Activated CD8-positive, alpha-beta T cell treated with anti-CD3 and anti-CD28 coated beads, Interleukin-2, amount 10 ng/mL, durations not matched to agents 7 days and 5 days (primary cell): Measurements from ENCODE around the gene FKBP4. TPM values are rescaled to one million over a fixed set of nuclear protein-coding genes. Genes with fewer than 3 reads are reported as not detected.

ENCODE experiments used
- ATAC-seq: fragments of 150-1000 bp; cut with Tn5 transposase; one replicate; pipeline ENCODE4 v1.10.0; 2021; ENCODE audit warnings: moderate library complexity
- CTCF ChIA-PET: fragments of 350-600 bp; sonication (Branson Sonifier 250); formaldehyde crosslinking; loops from one replicate; lab custom pipeline; 2021; ENCODE audit warnings: antibody characterized with exemption; lab: Charles Lee
- POLR2A ChIA-PET: fragments of 350-600 bp; sonication (Branson Sonifier 250); formaldehyde crosslinking; loops from one replicate; lab custom pipeline; 2021; ENCODE audit warnings: antibody characterized with exemption; lab: Charles Lee
- DNase-seq: peaks from one replicate; pipeline ENCODE4 v3.0.0-alpha.2; 2020
- H3K27ac Mint-ChIP-seq: one replicate; pipeline ENCODE4 v1.8.0; 2021; ENCODE audit warnings: mild to moderate bottlenecking, mixed read lengths
- H3K27me3 Mint-ChIP-seq: one replicate; pipeline ENCODE4 v1.8.0; 2021; ENCODE audit warnings: low read depth, mixed read lengths
- H3K36me3 Mint-ChIP-seq: one replicate; pipeline ENCODE4 v1.8.0; 2021; ENCODE audit warnings: low read depth, mixed read lengths
- H3K4me1 Mint-ChIP-seq: one replicate; pipeline ENCODE4 v1.8.0; 2021; ENCODE audit warnings: low read depth, mixed read lengths
- H3K4me3 Mint-ChIP-seq: one replicate; pipeline ENCODE4 v1.8.0; 2021; ENCODE audit warnings: mild to moderate bottlenecking, mixed read lengths
- H3K9me3 Mint-ChIP-seq: one replicate; pipeline ENCODE4 v1.8.0; 2022; ENCODE audit warnings: mixed read lengths; ENCODE audit not compliant: insufficient read depth
- total RNA-seq, 2 experiments: library from RNA; stranded (reverse); gene quantifications; one replicate each; pipeline ENCODE4 v1.2.3, GENCODE V29; 2021

The FKBP4 gene, protein sequence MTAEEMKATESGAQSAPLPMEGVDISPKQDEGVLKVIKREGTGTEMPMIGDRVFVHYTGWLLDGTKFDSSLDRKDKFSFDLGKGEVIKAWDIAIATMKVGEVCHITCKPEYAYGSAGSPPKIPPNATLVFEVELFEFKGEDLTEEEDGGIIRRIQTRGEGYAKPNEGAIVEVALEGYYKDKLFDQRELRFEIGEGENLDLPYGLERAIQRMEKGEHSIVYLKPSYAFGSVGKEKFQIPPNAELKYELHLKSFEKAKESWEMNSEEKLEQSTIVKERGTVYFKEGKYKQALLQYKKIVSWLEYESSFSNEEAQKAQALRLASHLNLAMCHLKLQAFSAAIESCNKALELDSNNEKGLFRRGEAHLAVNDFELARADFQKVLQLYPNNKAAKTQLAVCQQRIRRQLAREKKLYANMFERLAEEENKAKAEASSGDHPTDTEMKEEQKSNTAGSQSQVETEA
- total RNA-seq = 100 to 1,000 TPM in 1 of 2 experiments, 10 to 100 TPM in 1; 91.5 to 102 TPM

GRCh38 chr12:2794736-2795289 lies at the start of gene FKBP4:
Gene FKBP4, plus strand, starts transcription at chr12:2794970. Its CDS starts 170 bp downstream, at chr12:2795140.
- H3K36me3 Mint-ChIP-seq = peaks cover 36% of the 10 kb centered on the region
- CTCF ChIA-PET = interaction anchor here (0.9 to 3.1 kb wide), 3 partner anchors 11 to 112 kb away, joined by 3 to 15 read pairs (median 3); no protein-coding TSS in a partner anchor
- peak; percentile 87 for ATAC-seq
- peak within 1 kb of the TSS; percentile 78 for H3K4me3 Mint-ChIP-seq
- H3K27ac Mint-ChIP-seq = peak within 1 kb of the TSS; percentile 79
- peaks cover 30% of the 10 kb centered on the region for H3K4me1 Mint-ChIP-seq
- peaks cover 5% of the 10 kb centered on the region for H3K27me3 Mint-ChIP-seq
- DNase-seq = peak; percentile 91
- H3K9me3 Mint-ChIP-seq = no peaks in the 10 kb centered on the region
- POLR2A ChIA-PET = interaction anchor here (0.7 to 2.7 kb wide), 4 partner anchors 18 to 103 kb away, joined by 3 to 12 read pairs (median 7); partner anchors contain the start of genes FOXM1, ITFG2 and RHNO1

GRCh38 chr12:2745655-2746054 lies 49.1 kb upstream of the FKBP4 start:
- no peaks in the 10 kb centered on the region for H3K4me1 Mint-ChIP-seq
- H3K27ac Mint-ChIP-seq = no peak overlapping the region
- CTCF ChIA-PET = interaction anchor here (1.0 kb wide), 1 partner anchor 17 kb away, joined by 4 read pairs; no protein-coding TSS in a partner anchor
- no peak overlapping the region for H3K4me3 Mint-ChIP-seq
- H3K27me3 Mint-ChIP-seq = peaks cover 8% of the 10 kb centered on the region
- ATAC-seq = no peak
- POLR2A ChIA-PET = no interaction called here
- DNase-seq = no peak
- H3K36me3 Mint-ChIP-seq = no peaks in the 10 kb centered on the region
- no peaks in the 10 kb centered on the region for H3K9me3 Mint-ChIP-seq

GRCh38 chr12:2749580-2749979 lies 45.2 kb upstream of the FKBP4 start:
- Mint-ChIP-seq H3K4me3 (no peak overlapping the region), H3K27me3 (peaks cover 26% of the 10 kb centered on the region), H3K36me3 (no peaks in the 10 kb centered on the region), H3K9me3 (no peaks in the 10 kb centered on the region), H3K4me1 (no peaks in the 10 kb centered on the region), H3K27ac (no peak overlapping the region)
- CTCF ChIA-PET = no interaction called here
- ATAC-seq (no peak), DNase-seq (no peak)
- POLR2A ChIA-PET = no interaction called here

GRCh38 chr12:2750185-2750584 lies 44.6 kb upstream of the FKBP4 start:
- no peak for DNase-seq
- CTCF ChIA-PET = no interaction called here

DNA sequence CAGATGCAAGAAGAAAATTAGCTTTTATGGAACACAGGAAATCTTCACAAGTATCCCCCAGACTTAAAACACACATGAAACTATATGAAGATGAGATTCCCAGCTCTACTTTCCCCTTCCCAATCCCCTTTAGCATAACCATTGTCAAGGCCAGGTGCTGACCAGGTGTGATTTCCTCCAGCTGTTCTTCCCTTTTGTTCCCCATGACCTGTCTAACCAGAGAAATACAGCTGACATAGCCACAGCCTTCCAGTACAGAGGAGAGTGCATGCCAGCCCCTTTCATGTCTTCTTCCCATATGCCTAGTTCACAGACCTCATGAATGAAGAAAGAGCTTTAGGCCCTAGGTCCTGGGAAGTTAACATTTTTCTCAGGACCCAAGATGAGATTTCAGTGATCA lies 43.5 kb upstream of the FKBP4 start:
- H3K27ac Mint-ChIP-seq = no peak overlapping the region
- peaks cover 27% of the 10 kb centered on the region for H3K27me3 Mint-ChIP-seq
- no peak for ATAC-seq
- ChIA-PET POLR2A (no interaction called here), CTCF (interaction anchor here (0.9 to 2.1 kb wide), 3 partner anchors 33 to 60 kb away, joined by 4 to 12 read pairs (median 5); no protein-coding TSS in a partner anchor)
- H3K9me3 Mint-ChIP-seq = no peaks in the 10 kb centered on the region
- no peak overlapping the region for H3K4me3 Mint-ChIP-seq
- H3K4me1 Mint-ChIP-seq = no peaks in the 10 kb centered on the region
- no peak for DNase-seq
- H3K36me3 Mint-ChIP-seq = no peaks in the 10 kb centered on the region

More at GRCh38 chr12:2750185-2750584, 44.6 kb upstream of the FKBP4 start:
- POLR2A ChIA-PET = no interaction called here
- no peak overlapping the region for H3K4me3 Mint-ChIP-seq
- H3K4me1 Mint-ChIP-seq = no peaks in the 10 kb centered on the region
- H3K36me3 Mint-ChIP-seq = no peaks in the 10 kb centered on the region
- H3K9me3 Mint-ChIP-seq = no peaks in the 10 kb centered on the region
- no peak for ATAC-seq
- H3K27ac Mint-ChIP-seq = no peak overlapping the region
- peaks cover 25% of the 10 kb centered on the region for H3K27me3 Mint-ChIP-seq

DNA sequence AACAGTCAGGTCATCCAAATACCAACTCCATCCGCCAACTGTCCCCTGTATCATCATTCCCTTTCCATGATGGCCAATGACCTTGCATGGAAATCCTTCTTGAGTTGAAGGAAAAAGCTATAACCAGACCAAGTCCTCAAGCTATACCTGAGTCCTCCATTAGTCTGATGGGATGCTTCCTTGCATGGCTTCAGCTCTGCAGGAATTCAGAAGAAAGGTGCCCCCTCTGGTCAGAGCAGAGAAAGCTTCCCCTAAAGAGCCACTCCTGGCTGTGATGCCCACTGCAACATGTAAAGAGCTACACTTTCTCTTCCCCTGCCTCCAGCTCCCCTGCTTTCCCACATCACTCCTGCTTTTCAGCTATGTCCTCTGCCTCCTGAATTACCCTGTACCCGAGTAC lies 43.1 kb upstream of the FKBP4 start:
- no peak for DNase-seq
- H3K27ac Mint-ChIP-seq = no peak overlapping the region
- ChIA-PET CTCF (interaction anchor here (0.9 to 2.1 kb wide), 3 partner anchors 32 to 61 kb away, joined by 4 to 12 read pairs (median 5); no protein-coding TSS in a partner anchor), POLR2A (no interaction called here)
- H3K27me3 Mint-ChIP-seq = peaks cover 27% of the 10 kb centered on the region
- no peak overlapping the region for H3K4me3 Mint-ChIP-seq
- no peaks in the 10 kb centered on the region for H3K36me3 Mint-ChIP-seq
- ATAC-seq = no peak
- no peaks in the 10 kb centered on the region for H3K4me1 Mint-ChIP-seq
- H3K9me3 Mint-ChIP-seq = no peaks in the 10 kb centered on the region

- Mint-ChIP-seq H3K36me3 (no peaks in the 10 kb centered on the region), H3K27me3 (peaks cover 30% of the 10 kb centered on the region), H3K27ac (no peak overlapping the region), H3K4me3 (no peak overlapping the region), H3K9me3 (no peaks in the 10 kb centered on the region), H3K4me1 (no peaks in the 10 kb centered on the region)
- ChIA-PET POLR2A (no interaction called here), CTCF (interaction anchor here (0.6 to 2.1 kb wide), 4 partner anchors 31 to 69 kb away, joined by 3 to 12 read pairs (median 4); no protein-coding TSS in a partner anchor)
- DNase-seq = peak; percentile 87
- ATAC-seq = peak; percentile 100
These were observed 41.9 kb upstream of the FKBP4 start for GRCh38 chr12:2752676-2753371.

DNA sequence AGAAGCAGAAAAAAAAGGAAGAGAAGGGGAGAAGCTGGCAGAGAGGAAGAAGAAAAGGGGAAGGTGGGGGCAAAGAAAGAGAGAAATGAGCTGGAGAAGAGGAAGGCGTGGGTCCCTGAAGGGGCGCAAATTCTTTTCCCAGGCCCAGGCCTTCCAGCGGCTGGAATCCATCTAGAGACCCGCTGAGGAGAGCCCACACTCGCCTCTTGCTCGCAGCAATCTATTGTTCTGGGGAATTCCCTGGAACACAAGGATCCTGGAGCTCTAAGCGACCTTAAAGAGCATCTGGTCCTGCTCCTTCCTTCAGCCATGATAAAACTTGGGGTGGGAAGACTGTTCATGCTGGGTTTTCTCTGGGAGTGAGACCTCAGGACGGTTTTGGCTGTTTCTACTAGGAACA lies 41.2 kb upstream of the FKBP4 start:
- no peaks in the 10 kb centered on the region for H3K9me3 Mint-ChIP-seq
- POLR2A ChIA-PET = no interaction called here
- H3K4me3 Mint-ChIP-seq = no peak overlapping the region
- H3K36me3 Mint-ChIP-seq = no peaks in the 10 kb centered on the region
- ATAC-seq = no peak
- no peak for DNase-seq
- H3K27ac Mint-ChIP-seq = no peak overlapping the region
- H3K4me1 Mint-ChIP-seq = no peaks in the 10 kb centered on the region
- CTCF ChIA-PET = interaction anchor here (1.7 kb wide), 1 partner anchor 31 kb away, joined by 4 read pairs; no protein-coding TSS in a partner anchor
- peaks cover 31% of the 10 kb centered on the region for H3K27me3 Mint-ChIP-seq

- no peak for ATAC-seq
- POLR2A ChIA-PET = no interaction called here
These were observed 40.6 kb upstream of the FKBP4 start for GRCh38 chr12:2754208-2754607.

DNA sequence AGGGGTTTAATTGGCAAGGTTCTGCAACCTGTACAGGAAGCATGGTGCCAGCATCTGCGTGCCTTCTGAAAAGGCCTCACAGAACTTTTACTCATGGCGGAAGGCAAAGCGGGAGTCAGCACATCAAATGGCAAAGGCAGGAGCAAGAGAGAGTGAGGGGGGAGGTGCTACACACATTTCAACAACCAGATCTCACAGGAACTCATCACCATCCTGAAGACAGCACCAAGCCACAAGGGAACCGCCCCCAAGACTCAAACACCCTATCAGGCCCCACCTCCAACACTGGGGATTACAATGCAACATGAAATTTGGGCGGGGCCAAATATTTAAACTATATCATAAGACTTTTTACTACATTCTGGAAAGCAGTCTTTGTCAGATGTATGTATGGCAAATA lies 38.0 kb upstream of the FKBP4 start:
- POLR2A ChIA-PET = no interaction called here

More at GRCh38 chr12:2754208-2754607, 40.6 kb upstream of the FKBP4 start:
- Mint-ChIP-seq H3K4me3 (no peak overlapping the region), H3K36me3 (no peaks in the 10 kb centered on the region), H3K4me1 (no peaks in the 10 kb centered on the region), H3K27me3 (peaks cover 31% of the 10 kb centered on the region), H3K27ac (no peak overlapping the region), H3K9me3 (no peaks in the 10 kb centered on the region)
- no peak for DNase-seq
- CTCF ChIA-PET = interaction anchor here (1.7 kb wide), 1 partner anchor 30 kb away, joined by 4 read pairs; no protein-coding TSS in a partner anchor

DNA sequence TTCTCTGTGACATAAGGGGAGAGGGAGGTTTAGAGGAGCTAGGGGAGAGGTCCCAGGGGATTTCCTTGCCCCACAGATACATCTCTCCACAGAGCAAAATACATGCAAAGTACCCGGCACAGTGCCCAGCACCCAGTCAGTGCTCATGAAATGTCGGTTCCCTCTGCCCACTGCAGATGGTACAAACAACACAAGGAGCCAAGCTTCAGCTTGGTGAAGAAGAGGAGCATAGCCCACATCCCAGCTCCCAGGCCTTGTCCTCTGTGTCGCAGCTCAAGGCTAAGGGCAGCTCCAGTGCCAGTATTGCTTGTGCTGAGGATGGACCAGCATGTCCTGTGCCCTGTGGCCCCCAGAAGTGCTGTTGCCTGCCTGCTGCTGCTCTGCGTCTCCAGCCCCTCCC lies 35.0 kb upstream of the FKBP4 start:
- Mint-ChIP-seq H3K36me3 (no peaks in the 10 kb centered on the region), H3K4me3 (no peak overlapping the region), H3K4me1 (no peaks in the 10 kb centered on the region), H3K27ac (no peak overlapping the region), H3K27me3 (peaks cover 13% of the 10 kb centered on the region), H3K9me3 (no peaks in the 10 kb centered on the region)
- ATAC-seq (no peak), DNase-seq (no peak)
- POLR2A ChIA-PET = interaction anchor here (0.6 kb wide), 1 partner anchor 91 kb away, joined by 3 read pairs; no protein-coding TSS in a partner anchor
- CTCF ChIA-PET = no interaction called here

More for the DNA sequence above, 38.0 kb upstream of the FKBP4 start:
- H3K27ac Mint-ChIP-seq = no peak overlapping the region
- DNase-seq (no peak), ATAC-seq (no peak)
- H3K4me1 Mint-ChIP-seq = no peaks in the 10 kb centered on the region
- peaks cover 28% of the 10 kb centered on the region for H3K27me3 Mint-ChIP-seq
- CTCF ChIA-PET = no interaction called here
- H3K9me3 Mint-ChIP-seq = no peaks in the 10 kb centered on the region
- no peak overlapping the region for H3K4me3 Mint-ChIP-seq
- H3K36me3 Mint-ChIP-seq = no peaks in the 10 kb centered on the region
